Tibial nerve (tissue), 4 donors: Measurements from ENCODE around the gene TMEM95. TPM values are rescaled to one million over a fixed set of nuclear protein-coding genes. Genes with fewer than 3 reads are reported as not detected.

ENCODE experiments used
- DNase-seq, 2 donors: peaks; one replicate each; pipeline ENCODE4 v3.0.0-alpha.2; 2019; ENCODE audit warnings: low spot score in 2 of 2
- H3K27ac ChIP-seq, 4 donors: fragments of 200-600 bp; sonication (generic) in 3 of 4; one replicate each; pipeline ENCODE4 v1.5.1; 2017 to 2019; ENCODE audit warnings: mild to moderate bottlenecking in 1 of 4
- H3K27me3 ChIP-seq, 2 donors: fragments of 200-600 bp; sonication (generic) in 1 of 2; one replicate each; pipeline versions ENCODE4 v1.5.1 to v1.6.0; 2017 to 2019
- H3K36me3 ChIP-seq, 3 donors: fragments of 200-600 bp; sonication (generic); one replicate each; pipeline ENCODE4 v1.5.1; 2018 to 2019
- H3K4me1 ChIP-seq, 4 donors: fragments of 200-600 bp; sonication (generic) in 3 of 4; one replicate each; pipeline ENCODE4 v1.5.1; 2017 to 2019
- H3K4me3 ChIP-seq, 4 donors: fragments of 200-600 bp; sonication (generic) in 3 of 4; one replicate each; pipeline ENCODE4 v1.5.1; 2017 to 2019; ENCODE audit warnings: mild to moderate bottlenecking in 1 of 4, moderate library complexity in 1 of 4
- H3K9me3 ChIP-seq, 4 donors: fragments of 200-600 bp; sonication (generic) in 3 of 4; one replicate each; pipeline ENCODE4 v1.5.1; 2017 to 2019
- EP300 ChIP-seq, 2 donors: sonication (generic); formaldehyde crosslinking; IDR thresholded peaks; one replicate each; pipeline ENCODE4 v1.6.1; 2017; ENCODE audit warnings: antibody characterized with exemption in 2 of 2, mild to moderate bottlenecking in 1 of 2
- POLR2A ChIP-seq, 2 donors: fragments of 450-650 bp; IDR thresholded peaks; one replicate each; pipeline ENCODE4 v1.6.1; 2017; ENCODE audit warnings: antibody characterized with exemption in 2 of 2, mild to moderate bottlenecking in 2 of 2, moderate library complexity in 2 of 2
- WGBS, 2 donors: methylation state at CpG; one replicate each; pipeline ENCODE4 v1.1.5; 2018; 5-methylcytosine and 5-hydroxymethylcytosine counted together
- total RNA-seq, 4 donors: library from RNA; depleted of rRNA; stranded (reverse); fragments of >200 nt; gene quantifications; one replicate each; pipeline ENCODE4 v1.1.0, GENCODE V29; 2016
- TF ChIP-seq, protein P1 (sequence below), 5 experiments: fragments of 200-600 bp in 3 of 5; fragments of 450-650 bp in 2 of 5; sonication (generic) in 3 of 5; IDR thresholded peaks; one replicate each; pipeline ENCODE4 v1.5.1; 2016 to 2019; ENCODE audit warnings: antibody characterized with exemption in 5 of 5, mild to moderate bottlenecking in 3 of 5, moderate library complexity in 2 of 5

TMEM95 gene
- total RNA-seq, 4 donors from 2014 or later = not detected

DNA sequence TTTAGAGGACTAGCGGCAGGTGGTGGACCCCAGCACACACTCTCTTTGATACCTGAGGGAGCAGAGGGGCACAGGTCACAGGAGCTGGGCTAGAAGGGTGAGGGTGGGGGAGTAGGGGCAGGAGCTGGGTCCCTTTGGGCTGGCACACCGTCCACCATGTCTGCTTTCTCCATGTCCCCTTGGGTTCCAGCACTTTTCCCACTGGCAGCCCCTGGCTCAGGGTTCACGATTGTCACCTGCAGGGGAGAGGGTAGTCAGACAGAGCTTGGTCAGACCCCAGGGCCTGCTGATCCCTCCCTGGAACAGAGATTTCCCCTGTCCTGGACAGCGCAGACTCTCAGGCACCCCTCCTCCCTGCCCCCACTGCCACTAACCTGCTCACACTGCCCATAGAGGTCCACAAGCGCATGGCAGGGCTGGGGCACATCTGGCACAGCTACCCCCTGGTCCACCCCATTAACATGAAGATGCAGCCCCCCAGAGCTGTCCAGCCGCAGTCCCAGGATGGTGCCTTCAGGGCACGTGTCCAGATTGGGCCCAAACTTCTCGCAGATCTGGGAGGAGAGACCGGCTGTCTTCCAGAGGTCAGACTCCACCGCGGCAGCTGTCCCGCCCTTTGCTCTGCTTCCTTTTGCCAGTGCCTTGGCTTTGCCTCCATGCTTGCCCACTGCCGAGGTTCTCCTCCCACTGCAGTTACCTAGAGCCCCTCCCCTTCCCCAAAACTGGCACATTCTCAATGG lies 36.7 kb upstream of the TMEM95 start:
- peaks cover 0 to 25% (median 17%) of the 10 kb centered on the region in 4 donors for H3K4me1 ChIP-seq
- H3K4me3 ChIP-seq = no peak overlapping the region
- TF ChIP-seq POLR2A (IDR thresholded peaks at IDR 0.05) (no peak), EP300 (IDR thresholded peaks at IDR 0.05) (no peak)
- 89 to 91% methylated on average over 10 of the region's 13 CpGs for WGBS, 2 donors
- H3K36me3 ChIP-seq = peaks cover 8 to 84% (median 26%) of the 10 kb centered on the region in 3 donors
- H3K9me3 ChIP-seq = no peaks in the 10 kb centered on the region
- no peak for DNase-seq
- H3K27me3 ChIP-seq = no peaks in the 10 kb centered on the region
- H3K27ac ChIP-seq = no peak overlapping the region

- Histone ChIP-seq H3K4me3 (no peak overlapping the region), H3K27me3 (no peaks in the 10 kb centered on the region), H3K9me3 (no peaks in the 10 kb centered on the region), H3K27ac (no peak overlapping the region), H3K36me3 (peaks cover 7 to 100% (median 31%) of the 10 kb centered on the region in 3 donors), H3K4me1 (peaks cover 0 to under 1% (median 0%) of the 10 kb centered on the region in 4 donors)
- WGBS, 2 donors = 92% methylated on average over 14 to 15 of the region's 15 CpGs
- TF ChIP-seq EP300 (IDR thresholded peaks at IDR 0.05) = no peak
- no peak for TF ChIP-seq POLR2A (IDR thresholded peaks at IDR 0.05)
- TF ChIP-seq, protein P1, sequence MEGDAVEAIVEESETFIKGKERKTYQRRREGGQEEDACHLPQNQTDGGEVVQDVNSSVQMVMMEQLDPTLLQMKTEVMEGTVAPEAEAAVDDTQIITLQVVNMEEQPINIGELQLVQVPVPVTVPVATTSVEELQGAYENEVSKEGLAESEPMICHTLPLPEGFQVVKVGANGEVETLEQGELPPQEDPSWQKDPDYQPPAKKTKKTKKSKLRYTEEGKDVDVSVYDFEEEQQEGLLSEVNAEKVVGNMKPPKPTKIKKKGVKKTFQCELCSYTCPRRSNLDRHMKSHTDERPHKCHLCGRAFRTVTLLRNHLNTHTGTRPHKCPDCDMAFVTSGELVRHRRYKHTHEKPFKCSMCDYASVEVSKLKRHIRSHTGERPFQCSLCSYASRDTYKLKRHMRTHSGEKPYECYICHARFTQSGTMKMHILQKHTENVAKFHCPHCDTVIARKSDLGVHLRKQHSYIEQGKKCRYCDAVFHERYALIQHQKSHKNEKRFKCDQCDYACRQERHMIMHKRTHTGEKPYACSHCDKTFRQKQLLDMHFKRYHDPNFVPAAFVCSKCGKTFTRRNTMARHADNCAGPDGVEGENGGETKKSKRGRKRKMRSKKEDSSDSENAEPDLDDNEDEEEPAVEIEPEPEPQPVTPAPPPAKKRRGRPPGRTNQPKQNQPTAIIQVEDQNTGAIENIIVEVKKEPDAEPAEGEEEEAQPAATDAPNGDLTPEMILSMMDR (IDR thresholded peaks at IDR 0.05) = no peak
- DNase-seq = no peak
Observed at GRCh38 chr17:7321466-7321865, 33.5 kb upstream of the TMEM95 start.

DNA sequence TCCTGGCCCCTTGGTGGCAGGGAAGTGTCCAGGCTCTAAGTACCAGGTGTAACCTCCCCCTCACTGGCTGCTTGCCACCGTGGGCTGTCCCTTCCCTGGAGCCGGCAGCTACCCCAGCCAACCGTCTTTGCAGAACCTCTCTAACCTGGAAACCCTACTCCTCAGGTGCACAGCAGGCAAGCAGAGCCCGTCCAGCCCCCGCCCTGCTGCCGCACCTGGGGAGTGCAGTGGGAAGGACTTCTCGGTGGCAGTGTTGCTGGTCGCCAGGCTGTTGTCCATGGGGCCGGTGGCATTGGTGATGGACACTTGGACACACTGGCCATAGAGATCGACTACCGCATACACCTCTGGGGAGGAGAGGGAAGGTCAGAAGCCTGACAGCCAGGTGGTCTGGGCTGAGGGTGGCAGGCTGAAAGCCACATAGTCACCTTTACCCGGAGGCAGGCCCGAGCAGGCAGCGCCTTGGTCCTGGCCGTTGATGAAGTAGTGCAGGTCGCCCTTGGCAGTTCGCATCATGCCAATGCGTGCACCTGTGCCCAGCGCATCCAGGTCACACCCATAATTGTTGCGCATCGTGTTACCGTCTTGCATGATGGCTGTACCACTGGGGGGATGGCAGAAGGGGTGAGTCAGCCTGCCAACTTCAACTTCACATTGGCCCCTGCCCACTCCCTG lies 32.3 kb upstream of the TMEM95 start:
- Histone ChIP-seq H3K36me3 (peaks cover 7 to 95% (median 31%) of the 10 kb centered on the region in 3 donors), H3K9me3 (no peaks in the 10 kb centered on the region), H3K4me3 (no peak overlapping the region), H3K27ac (no peak overlapping the region), H3K4me1 (peaks cover 0 to 10% (median under 1%) of the 10 kb centered on the region in 4 donors), H3K27me3 (no peaks in the 10 kb centered on the region)
- WGBS, 2 donors = 91 to 94% methylated on average over 22 of the region's 22 CpGs
- TF ChIP-seq POLR2A (IDR thresholded peaks at IDR 0.05) (no peak), EP300 (IDR thresholded peaks at IDR 0.05) (no peak)
- TF ChIP-seq, protein P1 (IDR thresholded peaks at IDR 0.05) = no peak
- DNase-seq = no peak

DNA sequence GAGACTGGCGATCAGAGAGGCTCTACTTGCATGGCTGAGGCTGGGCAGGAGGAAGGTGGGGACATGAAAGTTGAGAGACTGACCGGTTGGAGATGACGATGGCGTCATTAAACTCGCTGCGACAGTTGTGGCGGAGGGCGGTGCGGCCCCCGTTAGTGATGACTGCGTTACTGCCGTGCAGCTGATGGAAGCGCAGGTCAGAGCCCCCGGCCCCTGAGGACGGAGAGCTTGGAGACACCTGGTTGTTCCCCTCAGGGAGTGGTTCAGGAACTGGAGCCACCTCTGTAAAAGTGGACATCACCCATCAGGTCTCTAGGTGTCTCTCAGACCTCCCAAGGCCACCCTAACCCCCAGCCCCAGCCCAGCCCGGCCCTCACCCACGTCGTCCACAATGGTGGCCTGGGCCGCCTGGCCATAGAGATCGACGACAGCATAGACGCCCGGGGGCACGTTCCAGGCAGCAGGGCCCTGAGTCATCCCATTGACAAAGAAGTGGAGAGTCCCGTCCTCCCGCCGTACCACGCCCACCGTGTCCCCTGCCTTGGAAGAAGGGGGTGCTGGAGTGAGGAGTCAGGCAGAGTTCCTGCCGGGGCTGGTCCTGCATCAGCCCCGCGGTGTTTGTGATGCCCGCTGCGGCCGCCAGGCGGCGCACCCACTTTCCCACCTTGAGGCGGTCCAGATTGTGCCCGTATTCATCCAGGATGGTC lies 31.1 kb upstream of the TMEM95 start:
- no peaks in the 10 kb centered on the region for H3K9me3 ChIP-seq
- peaks cover 0 to 20% (median 11%) of the 10 kb centered on the region in 4 donors for H3K4me1 ChIP-seq
- H3K36me3 ChIP-seq = peaks cover 7 to 83% (median 25%) of the 10 kb centered on the region in 3 donors
- H3K27ac ChIP-seq = no peak overlapping the region
- no peaks in the 10 kb centered on the region for H3K27me3 ChIP-seq
- peak in 1 of 2 donors; percentile 41 for DNase-seq
- H3K4me3 ChIP-seq = no peak overlapping the region
- TF ChIP-seq, protein P1 (IDR thresholded peaks at IDR 0.05) = peak; percentile 66 to 88 (median 75)
- no peak for TF ChIP-seq EP300 (IDR thresholded peaks at IDR 0.05)
- WGBS, 2 donors = 61 to 63% methylated on average over 25 to 39 of the region's 39 CpGs

DNA sequence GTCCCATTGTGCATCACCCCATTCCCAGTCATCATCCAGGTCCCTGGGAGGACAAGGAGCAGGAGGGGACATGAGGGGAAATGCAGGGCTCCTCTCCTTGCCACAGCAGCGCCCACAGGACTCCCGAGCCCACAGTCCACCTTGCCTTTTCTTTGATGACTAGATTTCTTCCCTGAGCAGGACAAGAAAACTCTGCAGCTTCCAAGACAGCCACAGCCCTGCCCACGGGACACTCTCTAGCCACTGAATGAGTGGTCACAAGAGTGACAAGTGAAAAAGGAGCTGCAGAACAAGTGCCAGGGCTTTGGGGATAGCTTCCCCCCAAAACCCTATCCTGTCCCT lies 30.5 kb upstream of the TMEM95 start:
- no peak overlapping the region for H3K27ac ChIP-seq
- H3K4me3 ChIP-seq = no peak overlapping the region
- peaks cover 7 to 78% (median 23%) of the 10 kb centered on the region in 3 donors for H3K36me3 ChIP-seq
- 79 to 97% methylated on average over 3 of the region's 3 CpGs for WGBS, 2 donors
- no peak for DNase-seq
- H3K27me3 ChIP-seq = no peaks in the 10 kb centered on the region
- peaks cover 0 to 20% (median 12%) of the 10 kb centered on the region in 4 donors for H3K4me1 ChIP-seq
- H3K9me3 ChIP-seq = no peaks in the 10 kb centered on the region
- TF ChIP-seq EP300 (IDR thresholded peaks at IDR 0.05) = no peak
- TF ChIP-seq POLR2A (IDR thresholded peaks at IDR 0.05) = no peak
- TF ChIP-seq, protein P1 (IDR thresholded peaks at IDR 0.05) = no peak
